Neural cell (in vitro differentiated cells): ENCODE measurements around the gene RAB33B. TPM values are rescaled to one million over a fixed set of nuclear protein-coding genes. Genes with fewer than 3 reads are reported as not detected.

Experiments used
- H2AFZ ChIP-seq: fragments of 200-600, 300-800 bp; sonication (generic), shearing (Covaris generic); 2 replicates; pipeline ENCODE4 v1.6.0; 2014; ENCODE audit warnings: low read depth, mild to moderate bottlenecking, antibody characterized with exemption, low read length, moderate library complexity
- H3F3A ChIP-seq: fragments of 200-600 bp; shearing (Covaris generic); 2 replicates; pipeline ENCODE4 v1.6.1; 2016; ENCODE audit warnings: mild to moderate bottlenecking, moderate library complexity, mixed read lengths, antibody characterized with exemption, low read length; ENCODE audit not compliant: insufficient read depth, poor library complexity, severe bottlenecking
- H3K27ac ChIP-seq: fragments of 200-600, 300-800 bp; sonication (generic), shearing (Covaris generic); 2 replicates; pipeline ENCODE4 v1.5.1; 2014; ENCODE audit warnings: mild to moderate bottlenecking, low read length, moderate library complexity
- H3K27me3 ChIP-seq: fragments of 300-800, 200-600 bp; sonication (generic), shearing (Covaris generic); 2 replicates; pipeline ENCODE4 v1.6.0; 2014; ENCODE audit warnings: mild to moderate bottlenecking, low read depth, low read length, moderate library complexity; ENCODE audit not compliant: insufficient read depth
- H3K36me3 ChIP-seq: fragments of 300-800, 200-600 bp; sonication (generic), shearing (Covaris generic); 2 replicates; pipeline ENCODE4 v1.5.1; 2014; ENCODE audit warnings: mild to moderate bottlenecking, antibody characterized with exemption, low read length, moderate library complexity; ENCODE audit not compliant: insufficient read depth
- H3K4me2 ChIP-seq: fragments of 300-800, 200-600 bp; sonication (generic), shearing (Covaris generic); 2 replicates; pipeline ENCODE4 v1.6.0; 2014; ENCODE audit warnings: mild to moderate bottlenecking, low read length
- H3K4me3 ChIP-seq: fragments of 300-800, 200-600 bp; sonication (generic), shearing (Covaris generic); 2 replicates; pipeline ENCODE4 v1.5.1; 2014; ENCODE audit warnings: mild to moderate bottlenecking, low read length, moderate library complexity
- H3K79me2 ChIP-seq: fragments of 200-600 bp; shearing (Covaris generic); replicated peaks from 2 replicates; pipeline ENCODE4 v1.6.0; 2014; ENCODE audit warnings: mild to moderate bottlenecking, low read length, moderate library complexity; ENCODE audit not compliant: insufficient read depth
- H3K9ac ChIP-seq: fragments of 300-800, 200-600 bp; sonication (generic), shearing (Covaris generic); 2 replicates; pipeline ENCODE4 v1.6.1; 2016; ENCODE audit warnings: mild to moderate bottlenecking, low read length, mixed read lengths
- H3K9me2 ChIP-seq: fragments of 200-600 bp; shearing (Covaris generic); 2 replicates; pipeline ENCODE4 v1.6.1; 2016; ENCODE audit warnings: mild to moderate bottlenecking, low read length, mixed read lengths; ENCODE audit not compliant: insufficient read depth
- H3K9me3 ChIP-seq: fragments of 200-600, 300-800 bp; sonication (generic), shearing (Covaris generic); 2 replicates; pipeline ENCODE4 v1.6.1; 2016; ENCODE audit warnings: mild to moderate bottlenecking, mixed run types, low read length, moderate library complexity, mixed read lengths
- H4K20me1 ChIP-seq: fragments of 200-600 bp; shearing (Covaris generic); 2 replicates; pipeline ENCODE4 v1.6.1; 2016; ENCODE audit warnings: mild to moderate bottlenecking, mixed run types; ENCODE audit not compliant: insufficient read depth
- EP300 ChIP-seq: fragments of 450-650 bp; conservative IDR thresholded peaks from 2 replicates; pipeline ENCODE4 v1.6.1; 2014; ENCODE audit warnings: antibody characterized with exemption, mild to moderate bottlenecking, moderate library complexity; ENCODE audit not compliant: poor library complexity, severe bottlenecking
- EZH2 ChIP-seq: fragments of 200-600, 300-800 bp; shearing (Covaris generic), sonication (generic); IDR thresholded peaks from 2 replicates; pipeline ENCODE4 v1.6.1; 2014; ENCODE audit warnings: antibody characterized with exemption, low read length, borderline replicate concordance, mild to moderate bottlenecking; ENCODE audit not compliant: insufficient read depth, poor library complexity, severe bottlenecking
- MXI1 ChIP-seq: fragments of 450-650 bp; conservative IDR thresholded peaks from 2 replicates; pipeline ENCODE4 v1.6.1; 2014; ENCODE audit warnings: antibody characterized with exemption, mild to moderate bottlenecking; ENCODE audit not compliant: poor library complexity, severe bottlenecking
- POLR2AphosphoS5 ChIP-seq: IDR thresholded peaks from 2 replicates; pipeline ENCODE4 v1.6.1; 2012
- RAD21 ChIP-seq: fragments of 450-650 bp; conservative IDR thresholded peaks from 2 replicates; pipeline ENCODE4 v1.6.1; 2014; ENCODE audit warnings: antibody characterized with exemption, mild to moderate bottlenecking, moderate library complexity
- SMC3 ChIP-seq: fragments of 450-650 bp; conservative IDR thresholded peaks from 2 replicates; pipeline ENCODE4 v1.6.1; 2014; ENCODE audit warnings: antibody characterized with exemption, mild to moderate bottlenecking, moderate library complexity; ENCODE audit not compliant: poor library complexity
- TAF1 ChIP-seq: IDR thresholded peaks from 2 replicates; pipeline ENCODE4 v1.6.1; 2012; ENCODE audit warnings: low read depth
- polyA plus RNA-seq: library from polyadenylated mRNA; depleted of rRNA; stranded (reverse); fragments of >200 nt; gene quantifications from 2 replicates; pipeline ENCODE4 v1.2.3, GENCODE V29; 2014
- TF ChIP-seq, protein P1 (sequence below): IDR thresholded peaks from 2 replicates; pipeline ENCODE4 v1.6.1; 2012; ENCODE audit warnings: borderline replicate concordance
- TF ChIP-seq, protein P2 (sequence below): fragments of 450-650 bp; IDR thresholded peaks from 2 replicates; pipeline ENCODE4 v1.5.1; 2014; ENCODE audit warnings: antibody characterized with exemption, mild to moderate bottlenecking, moderate library complexity; ENCODE audit not compliant: poor library complexity, severe bottlenecking

The RAB33B gene
- polyA plus RNA-seq, 1 donor from 2014 or later: 8.6 TPM

DNA sequence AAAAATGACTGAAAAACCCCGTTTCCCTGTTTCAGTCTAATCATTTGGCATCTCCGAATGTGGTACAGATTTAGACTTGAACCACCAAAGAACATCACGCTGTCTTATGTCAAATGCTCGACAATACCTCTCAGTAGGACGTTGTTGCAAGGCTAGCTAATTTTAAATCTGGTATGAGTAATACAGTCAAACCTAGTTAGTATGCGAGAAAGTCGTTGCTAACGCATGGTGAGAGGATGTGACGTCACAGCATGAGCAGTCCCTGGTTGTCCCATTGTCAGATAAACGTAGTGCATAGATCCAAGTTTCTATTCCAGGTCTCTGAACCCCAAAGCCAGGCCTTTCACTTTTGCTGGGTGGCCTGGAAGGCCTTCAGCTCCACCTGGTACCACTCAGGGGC lies 57.4 kb downstream of the RAB33B start (continued):
- no peak for TF ChIP-seq EZH2

DNA sequence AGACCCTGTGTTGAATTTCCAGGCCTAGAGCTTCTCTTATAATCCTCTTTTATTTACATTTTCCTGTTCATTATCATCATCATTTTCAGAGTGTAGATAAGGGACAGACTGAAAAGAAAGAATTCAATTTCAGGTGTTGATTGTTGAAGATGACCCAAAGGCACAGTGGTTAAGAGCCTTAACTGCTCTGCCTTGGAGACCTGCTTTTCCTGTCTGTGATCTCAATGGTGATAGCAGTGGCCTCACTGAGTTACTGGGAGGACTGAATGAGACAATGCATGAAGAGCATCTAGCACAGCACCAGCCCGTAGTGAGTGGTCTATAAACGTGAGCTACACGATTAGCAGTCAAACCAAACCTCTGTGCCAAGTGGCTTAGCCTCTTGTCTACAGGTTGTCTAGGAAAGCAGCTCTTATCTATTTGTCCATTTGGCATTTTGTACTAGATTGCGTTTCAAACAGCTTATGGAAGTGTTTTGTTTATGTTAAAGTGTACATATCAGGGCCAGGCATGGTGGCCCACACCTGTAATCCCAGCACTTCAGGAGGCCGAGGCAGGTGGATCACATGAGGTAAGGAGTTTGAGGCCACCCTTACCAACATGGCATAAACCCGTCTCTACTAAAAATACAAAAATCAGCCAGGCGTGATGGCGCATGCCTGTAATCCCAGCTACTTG lies 60.6 kb downstream of the RAB33B start:
- Histone ChIP-seq H3F3A (no peaks in the 10 kb centered on the region), H3K27ac (no peak overlapping the region), H3K4me2 (no peak overlapping the region), H3K9me2 (no peaks in the 10 kb centered on the region), H3K9ac (no peak overlapping the region), H3K27me3 (no peaks in the 10 kb centered on the region), H3K4me3 (no peak overlapping the region), H3K36me3 (peaks cover 16% of the 10 kb centered on the region), H4K20me1 (no peaks in the 10 kb centered on the region), H2AFZ (no peak overlapping the region), H3K9me3 (no peaks in the 10 kb centered on the region), H3K79me2 (no peaks in the 10 kb centered on the region)
- TF ChIP-seq EP300 (no peak), MXI1 (no peak), POLR2AphosphoS5 (no peak), TAF1 (no peak), EZH2 (no peak), RAD21 (no peak), SMC3 (no peak)
- TF ChIP-seq, protein P1, sequence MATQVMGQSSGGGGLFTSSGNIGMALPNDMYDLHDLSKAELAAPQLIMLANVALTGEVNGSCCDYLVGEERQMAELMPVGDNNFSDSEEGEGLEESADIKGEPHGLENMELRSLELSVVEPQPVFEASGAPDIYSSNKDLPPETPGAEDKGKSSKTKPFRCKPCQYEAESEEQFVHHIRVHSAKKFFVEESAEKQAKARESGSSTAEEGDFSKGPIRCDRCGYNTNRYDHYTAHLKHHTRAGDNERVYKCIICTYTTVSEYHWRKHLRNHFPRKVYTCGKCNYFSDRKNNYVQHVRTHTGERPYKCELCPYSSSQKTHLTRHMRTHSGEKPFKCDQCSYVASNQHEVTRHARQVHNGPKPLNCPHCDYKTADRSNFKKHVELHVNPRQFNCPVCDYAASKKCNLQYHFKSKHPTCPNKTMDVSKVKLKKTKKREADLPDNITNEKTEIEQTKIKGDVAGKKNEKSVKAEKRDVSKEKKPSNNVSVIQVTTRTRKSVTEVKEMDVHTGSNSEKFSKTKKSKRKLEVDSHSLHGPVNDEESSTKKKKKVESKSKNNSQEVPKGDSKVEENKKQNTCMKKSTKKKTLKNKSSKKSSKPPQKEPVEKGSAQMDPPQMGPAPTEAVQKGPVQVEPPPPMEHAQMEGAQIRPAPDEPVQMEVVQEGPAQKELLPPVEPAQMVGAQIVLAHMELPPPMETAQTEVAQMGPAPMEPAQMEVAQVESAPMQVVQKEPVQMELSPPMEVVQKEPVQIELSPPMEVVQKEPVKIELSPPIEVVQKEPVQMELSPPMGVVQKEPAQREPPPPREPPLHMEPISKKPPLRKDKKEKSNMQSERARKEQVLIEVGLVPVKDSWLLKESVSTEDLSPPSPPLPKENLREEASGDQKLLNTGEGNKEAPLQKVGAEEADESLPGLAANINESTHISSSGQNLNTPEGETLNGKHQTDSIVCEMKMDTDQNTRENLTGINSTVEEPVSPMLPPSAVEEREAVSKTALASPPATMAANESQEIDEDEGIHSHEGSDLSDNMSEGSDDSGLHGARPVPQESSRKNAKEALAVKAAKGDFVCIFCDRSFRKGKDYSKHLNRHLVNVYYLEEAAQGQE: no peak
- TF ChIP-seq, protein P2, sequence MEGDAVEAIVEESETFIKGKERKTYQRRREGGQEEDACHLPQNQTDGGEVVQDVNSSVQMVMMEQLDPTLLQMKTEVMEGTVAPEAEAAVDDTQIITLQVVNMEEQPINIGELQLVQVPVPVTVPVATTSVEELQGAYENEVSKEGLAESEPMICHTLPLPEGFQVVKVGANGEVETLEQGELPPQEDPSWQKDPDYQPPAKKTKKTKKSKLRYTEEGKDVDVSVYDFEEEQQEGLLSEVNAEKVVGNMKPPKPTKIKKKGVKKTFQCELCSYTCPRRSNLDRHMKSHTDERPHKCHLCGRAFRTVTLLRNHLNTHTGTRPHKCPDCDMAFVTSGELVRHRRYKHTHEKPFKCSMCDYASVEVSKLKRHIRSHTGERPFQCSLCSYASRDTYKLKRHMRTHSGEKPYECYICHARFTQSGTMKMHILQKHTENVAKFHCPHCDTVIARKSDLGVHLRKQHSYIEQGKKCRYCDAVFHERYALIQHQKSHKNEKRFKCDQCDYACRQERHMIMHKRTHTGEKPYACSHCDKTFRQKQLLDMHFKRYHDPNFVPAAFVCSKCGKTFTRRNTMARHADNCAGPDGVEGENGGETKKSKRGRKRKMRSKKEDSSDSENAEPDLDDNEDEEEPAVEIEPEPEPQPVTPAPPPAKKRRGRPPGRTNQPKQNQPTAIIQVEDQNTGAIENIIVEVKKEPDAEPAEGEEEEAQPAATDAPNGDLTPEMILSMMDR: no peak

DNA sequence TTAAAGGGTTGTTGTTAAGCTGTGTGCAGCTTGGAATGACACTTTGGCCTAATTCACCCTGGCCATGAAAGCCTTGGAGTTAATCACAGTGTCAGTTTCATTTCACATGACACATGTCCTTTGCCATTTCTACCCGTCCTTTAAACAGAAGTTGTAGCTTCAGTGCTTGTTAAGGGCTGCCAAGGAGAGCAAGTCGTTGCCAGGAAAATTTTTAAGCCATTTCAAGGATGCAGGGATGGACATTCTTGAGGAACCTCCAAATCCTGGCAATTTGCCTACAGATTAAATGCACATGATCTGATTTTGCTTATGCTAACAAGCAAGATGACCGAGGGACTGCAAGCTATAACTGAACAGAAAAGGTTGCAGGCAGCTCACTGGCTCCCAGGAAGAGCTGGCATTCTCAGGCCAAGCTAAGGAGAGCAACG lies 61.6 kb downstream of the RAB33B start:
- Histone ChIP-seq H3F3A (no peaks in the 10 kb centered on the region), H3K9me3 (no peaks in the 10 kb centered on the region), H2AFZ (no peak overlapping the region), H3K4me2 (no peak overlapping the region), H3K27me3 (no peaks in the 10 kb centered on the region), H3K9ac (no peak overlapping the region), H3K27ac (no peak overlapping the region), H3K4me3 (no peak overlapping the region), H4K20me1 (no peaks in the 10 kb centered on the region), H3K79me2 (no peaks in the 10 kb centered on the region), H3K9me2 (no peaks in the 10 kb centered on the region), H3K36me3 (peaks cover 11% of the 10 kb centered on the region)
- TF ChIP-seq POLR2AphosphoS5: peak; percentile 43
- TF ChIP-seq, protein P1: no peak
